Neural progenitor cell (in vitro differentiated cells): Measurements from ENCODE around the gene PDE1C. TPM values are rescaled to one million over a fixed set of nuclear protein-coding genes. Genes with fewer than 3 reads are reported as not detected.

Experiments
- DNase-seq: peaks from one replicate; pipeline ENCODE4 v3.0.0-alpha.2; 2016; ENCODE audit warnings: low spot score
- H2AFZ ChIP-seq: fragments of 200-600 bp; sonication (generic); replicated peaks from 2 replicates; pipeline ENCODE4 v1.6.1; 2016; ENCODE audit warnings: antibody characterized with exemption
- H3F3A ChIP-seq: fragments of 200-600 bp; sonication (generic); 2 replicates; pipeline ENCODE4 v1.6.1; 2016; ENCODE audit warnings: antibody characterized with exemption, low read depth
- H3K27ac ChIP-seq: fragments of 200-600 bp; sonication (generic); 2 replicates; pipeline ENCODE4 v1.5.1; 2016; ENCODE audit warnings: mild to moderate bottlenecking
- H3K27me3 ChIP-seq: fragments of 200-600 bp; sonication (generic); 2 replicates; pipeline ENCODE4 v1.6.1; 2016; ENCODE audit warnings: mild to moderate bottlenecking, moderate library complexity
- H3K36me3 ChIP-seq: fragments of 200-600 bp; sonication (generic); 2 replicates; pipeline ENCODE4 v1.5.1; 2016
- H3K4me1 ChIP-seq: fragments of 200-600 bp; sonication (generic); 2 replicates; pipeline ENCODE4 v1.6.1; 2016; ENCODE audit warnings: mixed run types
- H3K4me2 ChIP-seq: fragments of 200-600 bp; sonication (generic); 2 replicates; pipeline ENCODE4 v1.6.1; 2016
- H3K4me3 ChIP-seq: fragments of 200-600 bp; sonication (generic); 2 replicates; pipeline ENCODE4 v1.5.1; 2016
- H3K79me2 ChIP-seq: fragments of 200-600 bp; sonication (generic); 2 replicates; pipeline ENCODE4 v1.6.1; 2016; ENCODE audit warnings: low read depth
- H3K9ac ChIP-seq: fragments of 200-600 bp; sonication (generic); 2 replicates; pipeline ENCODE4 v1.6.1; 2016
- H3K9me3 ChIP-seq: fragments of 200-600 bp; sonication (generic); 2 replicates; pipeline ENCODE4 v1.5.1; 2016; ENCODE audit warnings: low read depth
- H4K20me1 ChIP-seq: fragments of 200-600 bp; sonication (generic); 2 replicates; pipeline ENCODE4 v1.6.1; 2016; ENCODE audit warnings: low read depth
- H3K27ac Mint-ChIP-seq: 3 replicates; pipeline ENCODE4 v1.8.0; 2021; ENCODE audit warnings: mixed read lengths
- H3K27me3 Mint-ChIP-seq: 2 replicates; pipeline ENCODE4 v1.8.0; 2022; ENCODE audit warnings: low read depth, mild to moderate bottlenecking, inconsistent platforms, moderate library complexity, mixed read lengths; ENCODE audit not compliant: insufficient read depth
- H3K36me3 Mint-ChIP-seq: 3 replicates; pipeline ENCODE4 v1.8.0; 2021; ENCODE audit warnings: mixed read lengths
- H3K4me1 Mint-ChIP-seq: 3 replicates; pipeline ENCODE4 v1.8.0; 2021; ENCODE audit warnings: mixed read lengths
- H3K4me3 Mint-ChIP-seq: 3 replicates; pipeline ENCODE4 v1.8.0; 2021; ENCODE audit warnings: mild to moderate bottlenecking, moderate library complexity, mixed read lengths
- H3K9me3 Mint-ChIP-seq: 3 replicates; pipeline ENCODE4 v1.8.0; 2020; ENCODE audit warnings: mixed read lengths
- CTCF ChIP-seq: fragments of 200-600 bp; sonication (generic); IDR thresholded peaks from 2 replicates; pipeline ENCODE4 v1.5.1; 2017; ENCODE audit warnings: antibody characterized with exemption, mild to moderate bottlenecking
- EZH2 ChIP-seq: fragments of 200-600 bp; sonication (generic); IDR thresholded peaks from 2 replicates; pipeline ENCODE4 v1.6.1; 2017; ENCODE audit warnings: antibody characterized with exemption, mild to moderate bottlenecking, moderate library complexity
- EZH2phosphoT487 ChIP-seq: fragments of 200-600 bp; sonication (generic); IDR thresholded peaks from 2 replicates; pipeline ENCODE4 v1.6.1; 2017; ENCODE audit warnings: antibody characterized with exemption
- total RNA-seq: library from RNA; depleted of rRNA; stranded (reverse); fragments of >200 nt; gene quantifications from 2 replicates; pipeline ENCODE4 v1.2.3, GENCODE V29; 2015; ENCODE audit warnings: low replicate concordance

The PDE1C gene
- total RNA-seq, 1 donor from 2014 or later, result 0.54 TPM

- H3K4me1 ChIP-seq, result no peaks in the 10 kb centered on the region
- Mint-ChIP-seq H3K27me3 (peaks cover 34% of the 10 kb centered on the region), H3K27ac (no peak overlapping the region), H3K4me3 (peak overlapping the region; percentile 91), H3K9me3 (no peaks in the 10 kb centered on the region), H3K36me3 (no peaks in the 10 kb centered on the region), H3K4me1 (peaks cover 29% of the 10 kb centered on the region)
- no peaks in the 10 kb centered on the region for H3F3A ChIP-seq
- no peaks in the 10 kb centered on the region for H3K79me2 ChIP-seq
- no peaks in the 10 kb centered on the region for H3K9me3 ChIP-seq
- no peak overlapping the region for H3K9ac ChIP-seq
- no peak overlapping the region for H3K27ac ChIP-seq
- H3K4me3 ChIP-seq, result peak overlapping the region; percentile 80
- peak overlapping the region; percentile 100 for H3K4me2 ChIP-seq
- TF ChIP-seq EZH2 (no peak), CTCF (no peak), EZH2phosphoT487 (no peak)
- peaks cover 100% of the 10 kb centered on the region for H3K27me3 ChIP-seq
- H3K36me3 ChIP-seq, result no peaks in the 10 kb centered on the region
- peak overlapping the region; percentile 99 for H2AFZ ChIP-seq
- DNase-seq, result no peak
- no peaks in the 10 kb centered on the region for H4K20me1 ChIP-seq
These were observed 179 bp downstream of the PDE1C start for GRCh38 chr7:32070051-32070405.

- Histone ChIP-seq H3K9me3 (no peaks in the 10 kb centered on the region), H3K27ac (no peak overlapping the region), H2AFZ (no peak overlapping the region), H3K27me3 (peaks cover 98% of the 10 kb centered on the region), H3F3A (no peaks in the 10 kb centered on the region), H3K79me2 (no peaks in the 10 kb centered on the region), H3K9ac (no peak overlapping the region), H3K4me2 (no peak overlapping the region), H3K4me3 (no peak overlapping the region), H4K20me1 (no peaks in the 10 kb centered on the region), H3K36me3 (no peaks in the 10 kb centered on the region), H3K4me1 (no peaks in the 10 kb centered on the region)
- H3K27ac Mint-ChIP-seq, result no peak overlapping the region
- H3K4me3 Mint-ChIP-seq, result peak overlapping the region; percentile 91
- peaks cover 22% of the 10 kb centered on the region for H3K4me1 Mint-ChIP-seq
- H3K36me3 Mint-ChIP-seq, result no peaks in the 10 kb centered on the region
- no peak for DNase-seq
- peaks cover 33% of the 10 kb centered on the region for H3K27me3 Mint-ChIP-seq
- TF ChIP-seq EZH2 (no peak), EZH2phosphoT487 (no peak), CTCF (no peak)
- H3K9me3 Mint-ChIP-seq, result no peaks in the 10 kb centered on the region
These were observed 1.0 kb downstream of the PDE1C start for GRCh38 chr7:32069116-32069650.

- no peak overlapping the region for H3K4me2 ChIP-seq
- peaks cover 97% of the 10 kb centered on the region for H3K27me3 ChIP-seq
- no peaks in the 10 kb centered on the region for H3K9me3 ChIP-seq
- no peak overlapping the region for H3K9ac ChIP-seq
- Mint-ChIP-seq H3K27ac (no peak overlapping the region), H3K9me3 (no peaks in the 10 kb centered on the region), H3K27me3 (peaks cover 33% of the 10 kb centered on the region), H3K36me3 (no peaks in the 10 kb centered on the region), H3K4me3 (peak overlapping the region; percentile 56), H3K4me1 (peaks cover 18% of the 10 kb centered on the region)
- no peaks in the 10 kb centered on the region for H3K79me2 ChIP-seq
- no peak overlapping the region for H3K4me3 ChIP-seq
- no peak for DNase-seq
- no peaks in the 10 kb centered on the region for H4K20me1 ChIP-seq
- no peak overlapping the region for H2AFZ ChIP-seq
- H3F3A ChIP-seq, result no peaks in the 10 kb centered on the region
- H3K36me3 ChIP-seq, result no peaks in the 10 kb centered on the region
- H3K4me1 ChIP-seq, result no peaks in the 10 kb centered on the region
- TF ChIP-seq EZH2 (no peak), EZH2phosphoT487 (no peak), CTCF (no peak)
- H3K27ac ChIP-seq, result no peak overlapping the region
These were observed 1.7 kb downstream of the PDE1C start for GRCh38 chr7:32068411-32069101.
